Central memory CD8-positive, alpha-beta T cell (primary cell): ENCODE measurements around the gene TTLL8.

Source experiments
- ATAC-seq: fragments of 150-1000 bp; cut with Tn5 transposase; replicated peaks from 2 replicates; pipeline ENCODE4 v1.10.0; 2022; ENCODE audit warnings: mild to moderate bottlenecking, moderate FRiP score, moderate number of reproducible peaks; ENCODE audit not compliant: poor library complexity, severe bottlenecking; ENCODE audit errors: extremely low read depth
- DNase-seq, 2 donors: peaks; one replicate each; pipeline ENCODE4 v3.0.0; 2021; ENCODE audit warnings: low spot score in 2 of 2
- H3K27ac Mint-ChIP-seq: one replicate; pipeline ENCODE4 v1.8.0; 2022; ENCODE audit warnings: low read depth, mild to moderate bottlenecking, moderate library complexity, mixed read lengths
- H3K27me3 Mint-ChIP-seq: one replicate; pipeline ENCODE4 v1.8.0; 2022; ENCODE audit warnings: mixed read lengths
- H3K36me3 Mint-ChIP-seq: one replicate; pipeline ENCODE4 v1.8.0; 2022; ENCODE audit warnings: mild to moderate bottlenecking, moderate library complexity, mixed read lengths; ENCODE audit not compliant: insufficient read depth
- H3K4me1 Mint-ChIP-seq: one replicate; pipeline ENCODE4 v1.8.0; 2022; ENCODE audit warnings: mixed read lengths
- H3K4me3 Mint-ChIP-seq: one replicate; pipeline ENCODE4 v1.8.0; 2022; ENCODE audit warnings: mild to moderate bottlenecking, moderate library complexity, mixed read lengths
- H3K9me3 Mint-ChIP-seq: one replicate; pipeline ENCODE4 v1.8.0; 2022; ENCODE audit warnings: mixed read lengths

The TTLL8 gene

GRCh38 chr22:50080077-50080465 is 22.0 kb upstream of the TTLL8 start:
- no peak for DNase-seq
- no peaks in the 10 kb centered on the region for H3K9me3 Mint-ChIP-seq
- ATAC-seq: no peak
- no peak overlapping the region for H3K4me3 Mint-ChIP-seq
- peaks cover 1% of the 10 kb centered on the region for H3K36me3 Mint-ChIP-seq
- H3K27me3 Mint-ChIP-seq: peaks cover 16% of the 10 kb centered on the region
- no peaks in the 10 kb centered on the region for H3K4me1 Mint-ChIP-seq
- H3K27ac Mint-ChIP-seq: no peak overlapping the region

GRCh38 chr22:50078761-50079160 is 20.7 kb upstream of the TTLL8 start:
- no peak overlapping the region for H3K27ac Mint-ChIP-seq
- ATAC-seq (no peak), DNase-seq (no peak)
- peaks cover 16% of the 10 kb centered on the region for H3K27me3 Mint-ChIP-seq
- H3K4me1 Mint-ChIP-seq: no peaks in the 10 kb centered on the region
- H3K9me3 Mint-ChIP-seq: no peaks in the 10 kb centered on the region
- H3K4me3 Mint-ChIP-seq: no peak overlapping the region
- H3K36me3 Mint-ChIP-seq: peaks cover 1% of the 10 kb centered on the region

- Mint-ChIP-seq H3K4me1 (no peaks in the 10 kb centered on the region), H3K4me3 (no peak overlapping the region), H3K9me3 (no peaks in the 10 kb centered on the region), H3K27me3 (peaks cover 16% of the 10 kb centered on the region), H3K36me3 (peaks cover 1% of the 10 kb centered on the region), H3K27ac (no peak overlapping the region)
- ATAC-seq (no peak), DNase-seq (no peak)
These were observed 20.1 kb upstream of the TTLL8 start for GRCh38 chr22:50078246-50078645.

- Mint-ChIP-seq H3K36me3 (peaks cover 1% of the 10 kb centered on the region), H3K4me3 (no peak overlapping the region), H3K27ac (no peak overlapping the region), H3K9me3 (no peaks in the 10 kb centered on the region), H3K27me3 (peaks cover 16% of the 10 kb centered on the region), H3K4me1 (no peaks in the 10 kb centered on the region)
- no peak for ATAC-seq
- DNase-seq: no peak
These were observed 18.8 kb upstream of the TTLL8 start for GRCh38 chr22:50076646-50077535.

- H3K4me3 Mint-ChIP-seq: no peak overlapping the region
These were observed 16.7 kb upstream of the TTLL8 start for GRCh38 chr22:50074551-50075530.

GRCh38 chr22:50074056-50074455 is 16.0 kb upstream of the TTLL8 start:
- H3K4me3 Mint-ChIP-seq: no peak overlapping the region
- DNase-seq (no peak), ATAC-seq (no peak)
- H3K27ac Mint-ChIP-seq: no peak overlapping the region
- no peaks in the 10 kb centered on the region for H3K9me3 Mint-ChIP-seq
- no peaks in the 10 kb centered on the region for H3K4me1 Mint-ChIP-seq
- no peaks in the 10 kb centered on the region for H3K27me3 Mint-ChIP-seq
- peaks cover 3% of the 10 kb centered on the region for H3K36me3 Mint-ChIP-seq

More at GRCh38 chr22:50074551-50075530, 16.7 kb upstream of the TTLL8 start:
- DNase-seq: no peak
- no peak for ATAC-seq
- no peaks in the 10 kb centered on the region for H3K4me1 Mint-ChIP-seq
- H3K27ac Mint-ChIP-seq: no peak overlapping the region
- H3K36me3 Mint-ChIP-seq: peaks cover 3% of the 10 kb centered on the region
- no peaks in the 10 kb centered on the region for H3K27me3 Mint-ChIP-seq
- H3K9me3 Mint-ChIP-seq: no peaks in the 10 kb centered on the region

GRCh38 chr22:50072714-50073538 is 14.8 kb upstream of the TTLL8 start:
- Mint-ChIP-seq H3K27me3 (no peaks in the 10 kb centered on the region), H3K4me3 (no peak overlapping the region), H3K27ac (no peak overlapping the region), H3K36me3 (peaks cover 3% of the 10 kb centered on the region), H3K9me3 (no peaks in the 10 kb centered on the region), H3K4me1 (no peaks in the 10 kb centered on the region)
- DNase-seq (no peak), ATAC-seq (no peak)

GRCh38 chr22:50072167-50072555 is 14.1 kb upstream of the TTLL8 start:
- no peak overlapping the region for H3K4me3 Mint-ChIP-seq
- no peaks in the 10 kb centered on the region for H3K27me3 Mint-ChIP-seq
- peaks cover 3% of the 10 kb centered on the region for H3K36me3 Mint-ChIP-seq
- no peaks in the 10 kb centered on the region for H3K9me3 Mint-ChIP-seq
- ATAC-seq: no peak
- H3K4me1 Mint-ChIP-seq: no peaks in the 10 kb centered on the region
- no peak overlapping the region for H3K27ac Mint-ChIP-seq
- no peak for DNase-seq

GRCh38 chr22:50071432-50072166 is 13.5 kb upstream of the TTLL8 start:
- Mint-ChIP-seq H3K27me3 (no peaks in the 10 kb centered on the region), H3K4me3 (no peak overlapping the region), H3K4me1 (no peaks in the 10 kb centered on the region), H3K9me3 (no peaks in the 10 kb centered on the region), H3K27ac (no peak overlapping the region), H3K36me3 (peaks cover 3% of the 10 kb centered on the region)
- no peak for ATAC-seq
- DNase-seq: no peak

- Mint-ChIP-seq H3K27ac (no peak overlapping the region), H3K36me3 (peaks cover 2% of the 10 kb centered on the region), H3K27me3 (no peaks in the 10 kb centered on the region), H3K4me3 (no peak overlapping the region), H3K9me3 (no peaks in the 10 kb centered on the region), H3K4me1 (no peaks in the 10 kb centered on the region)
- DNase-seq (no peak), ATAC-seq (no peak)
These were observed 12.3 kb upstream of the TTLL8 start for GRCh38 chr22:50070366-50070765.

- ATAC-seq (no peak), DNase-seq (no peak)
- no peaks in the 10 kb centered on the region for H3K9me3 Mint-ChIP-seq
- H3K4me3 Mint-ChIP-seq: no peak overlapping the region
- no peaks in the 10 kb centered on the region for H3K27me3 Mint-ChIP-seq
- peaks cover 2% of the 10 kb centered on the region for H3K36me3 Mint-ChIP-seq
- no peaks in the 10 kb centered on the region for H3K4me1 Mint-ChIP-seq
- H3K27ac Mint-ChIP-seq: no peak overlapping the region
These were observed 10.0 kb upstream of the TTLL8 start for GRCh38 chr22:50068096-50068495.
